ENCODE results near the gene KRTAP5-5. TPM values are rescaled to one million over a fixed set of nuclear protein-coding genes. Genes with fewer than 3 reads are reported as not detected.

Gene KRTAP5-5
- total RNA-seq, 4 donors from 2014 or later, result not detected

DNA sequence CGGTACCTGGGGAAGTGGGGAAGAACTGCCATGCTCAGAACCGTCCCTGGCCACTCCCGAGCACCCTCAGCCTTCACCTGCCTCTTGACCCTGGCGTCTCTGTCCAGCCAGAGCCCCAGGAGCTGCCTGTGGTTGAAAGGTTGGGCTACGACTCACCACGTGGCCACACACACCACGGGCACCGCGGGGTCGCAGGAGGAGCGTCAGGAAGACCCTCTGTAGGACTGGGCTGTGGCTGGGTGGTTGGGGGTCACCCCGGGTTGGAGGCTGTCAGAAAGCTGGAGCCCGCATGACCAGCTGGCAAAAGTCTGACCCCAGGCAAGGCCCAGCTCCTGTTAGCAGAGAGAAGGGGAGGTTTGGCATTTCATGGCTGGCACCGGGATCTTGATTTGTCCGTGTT, 11.5 kb downstream of the KRTAP5-5 start:
- H3K36me3 ChIP-seq, result no peaks in the 10 kb centered on the region
- no peaks in the 10 kb centered on the region for H3K9me3 ChIP-seq
- H3K27ac ChIP-seq (replicated peaks in 1 of 4), result no peak overlapping the region
- no peak for DNase-seq (ENCODE audit: extremely low spot score)
- intact Hi-C loops (cut with DNase I), result no loop called here
- peaks cover 5 to 7% (median 5%) of the 10 kb centered on the region in 4 donors for H3K4me1 ChIP-seq
- TF ChIP-seq, protein P1, sequence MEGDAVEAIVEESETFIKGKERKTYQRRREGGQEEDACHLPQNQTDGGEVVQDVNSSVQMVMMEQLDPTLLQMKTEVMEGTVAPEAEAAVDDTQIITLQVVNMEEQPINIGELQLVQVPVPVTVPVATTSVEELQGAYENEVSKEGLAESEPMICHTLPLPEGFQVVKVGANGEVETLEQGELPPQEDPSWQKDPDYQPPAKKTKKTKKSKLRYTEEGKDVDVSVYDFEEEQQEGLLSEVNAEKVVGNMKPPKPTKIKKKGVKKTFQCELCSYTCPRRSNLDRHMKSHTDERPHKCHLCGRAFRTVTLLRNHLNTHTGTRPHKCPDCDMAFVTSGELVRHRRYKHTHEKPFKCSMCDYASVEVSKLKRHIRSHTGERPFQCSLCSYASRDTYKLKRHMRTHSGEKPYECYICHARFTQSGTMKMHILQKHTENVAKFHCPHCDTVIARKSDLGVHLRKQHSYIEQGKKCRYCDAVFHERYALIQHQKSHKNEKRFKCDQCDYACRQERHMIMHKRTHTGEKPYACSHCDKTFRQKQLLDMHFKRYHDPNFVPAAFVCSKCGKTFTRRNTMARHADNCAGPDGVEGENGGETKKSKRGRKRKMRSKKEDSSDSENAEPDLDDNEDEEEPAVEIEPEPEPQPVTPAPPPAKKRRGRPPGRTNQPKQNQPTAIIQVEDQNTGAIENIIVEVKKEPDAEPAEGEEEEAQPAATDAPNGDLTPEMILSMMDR (IDR thresholded peaks at IDR 0.05), result no peak
- TF ChIP-seq EP300 (IDR thresholded peaks at IDR 0.05) (no peak), POLR2A (IDR thresholded peaks at IDR 0.05; ENCODE audit: low read depth) (no peak)
- peaks cover 0 to 49% (median 3%) of the 10 kb centered on the region in 4 donors for H3K27me3 ChIP-seq
- 89% methylated on average over 7 of the region's 15 CpGs for WGBS
- no peak overlapping the region for H3K4me3 ChIP-seq

DNA sequence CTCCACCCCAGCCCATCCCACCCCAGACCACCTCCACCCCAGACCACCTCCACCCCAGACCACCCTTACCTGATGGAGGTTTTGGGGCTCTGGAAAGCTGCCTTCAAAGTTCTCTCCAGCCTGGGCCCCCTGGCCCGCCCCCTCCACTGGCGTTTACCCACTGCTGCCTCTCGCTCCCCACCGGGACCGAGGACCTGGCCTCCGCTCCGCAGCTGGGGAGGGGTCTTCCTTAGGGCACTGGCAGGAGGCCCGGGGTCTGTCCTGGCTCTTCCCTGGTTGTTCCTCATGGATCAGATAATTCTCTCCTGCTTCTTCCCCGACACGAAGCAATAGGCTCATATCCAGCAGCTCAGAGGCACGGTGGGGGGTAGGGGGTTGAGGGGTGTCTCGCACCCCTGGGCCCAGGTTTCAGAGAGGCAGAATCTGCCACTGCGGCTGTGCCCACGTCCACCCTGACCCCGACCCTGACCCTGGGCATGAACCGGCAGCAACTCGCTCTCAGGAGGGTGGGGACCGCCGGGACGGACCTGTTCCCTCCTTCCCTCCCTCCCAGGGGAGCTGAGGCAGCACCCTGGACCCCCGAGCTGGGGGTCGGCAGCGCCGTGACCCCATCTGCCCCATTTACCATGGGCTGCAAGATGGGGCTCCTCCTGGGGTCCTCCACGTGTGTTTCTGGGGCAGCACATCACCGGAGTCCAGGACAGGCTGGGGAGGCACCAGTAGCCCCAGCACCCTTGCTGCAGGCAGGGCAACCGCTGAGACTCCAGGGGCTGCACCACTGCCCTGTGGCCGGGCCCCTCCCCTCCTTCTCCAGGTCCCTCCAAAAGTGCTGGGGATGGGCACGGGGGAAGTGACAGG, 12.9 kb downstream of the KRTAP5-5 start:
- Histone ChIP-seq H3K27me3 (peaks cover 0 to 49% (median 3%) of the 10 kb centered on the region in 4 donors), H3K9me3 (no peaks in the 10 kb centered on the region), H3K27ac (replicated peaks in 1 of 4) (no peak overlapping the region), H3K4me3 (no peak overlapping the region), H3K4me1 (peaks cover 5 to 7% (median 5%) of the 10 kb centered on the region in 4 donors), H3K36me3 (no peaks in the 10 kb centered on the region)
- TF ChIP-seq POLR2A (IDR thresholded peaks at IDR 0.05; ENCODE audit: low read depth) (no peak), EP300 (IDR thresholded peaks at IDR 0.05) (no peak), POLR2AphosphoS5 (IDR thresholded peaks at IDR 0.05) (no peak)
- TF ChIP-seq, protein P1 (IDR thresholded peaks at IDR 0.05), result no peak
- DNase-seq (ENCODE audit: extremely low spot score), result no peak
- WGBS, result 80% methylated on average over 20 of the region's 29 CpGs
- intact Hi-C loops (cut with DNase I), result no loop called here

DNA sequence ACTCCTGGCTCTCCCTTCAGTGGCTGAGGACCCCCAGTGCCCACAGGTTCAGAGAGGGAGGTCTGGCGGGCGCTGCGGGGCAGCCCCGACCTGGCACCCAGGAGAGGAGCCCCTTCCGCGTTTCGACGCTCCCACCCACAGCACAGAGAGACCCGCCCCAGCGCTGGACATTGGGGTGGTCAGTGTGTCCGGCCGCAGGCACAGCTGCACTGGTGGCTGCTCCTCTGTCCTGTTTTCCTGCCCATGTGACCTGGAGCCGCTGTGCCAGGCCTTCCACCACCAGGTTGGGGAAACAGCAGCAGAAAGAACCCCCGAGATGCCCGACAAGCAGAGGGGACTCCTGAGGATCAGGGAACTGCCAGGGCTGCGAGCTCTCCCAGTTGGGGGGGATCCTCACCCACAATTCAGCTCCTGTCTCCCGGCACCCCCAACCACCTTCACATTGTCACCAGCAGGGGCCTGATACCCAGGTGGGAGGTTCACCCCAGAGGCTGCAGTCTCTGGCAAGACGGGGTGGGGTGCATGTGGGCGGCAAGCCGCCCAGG, 13.6 kb downstream of the KRTAP5-5 start:
- no peak for DNase-seq (ENCODE audit: extremely low spot score)
- H3K9me3 ChIP-seq, result no peaks in the 10 kb centered on the region
- H3K27me3 ChIP-seq, result peaks cover 0 to 46% (median 3%) of the 10 kb centered on the region in 4 donors
- H3K4me3 ChIP-seq, result no peak overlapping the region
- TF ChIP-seq POLR2A (IDR thresholded peaks at IDR 0.05; ENCODE audit: low read depth) (no peak), EP300 (IDR thresholded peaks at IDR 0.05) (no peak), POLR2AphosphoS5 (IDR thresholded peaks at IDR 0.05) (no peak)
- TF ChIP-seq, protein P1 (IDR thresholded peaks at IDR 0.05), result no peak
- no peak overlapping the region for H3K27ac ChIP-seq (replicated peaks in 1 of 4)
- no peaks in the 10 kb centered on the region for H3K36me3 ChIP-seq
- WGBS, result 96% methylated on average over 9 of the region's 20 CpGs
- intact Hi-C loops (cut with DNase I), result no loop called here
- peaks cover 5 to 7% (median 5%) of the 10 kb centered on the region in 4 donors for H3K4me1 ChIP-seq

DNA sequence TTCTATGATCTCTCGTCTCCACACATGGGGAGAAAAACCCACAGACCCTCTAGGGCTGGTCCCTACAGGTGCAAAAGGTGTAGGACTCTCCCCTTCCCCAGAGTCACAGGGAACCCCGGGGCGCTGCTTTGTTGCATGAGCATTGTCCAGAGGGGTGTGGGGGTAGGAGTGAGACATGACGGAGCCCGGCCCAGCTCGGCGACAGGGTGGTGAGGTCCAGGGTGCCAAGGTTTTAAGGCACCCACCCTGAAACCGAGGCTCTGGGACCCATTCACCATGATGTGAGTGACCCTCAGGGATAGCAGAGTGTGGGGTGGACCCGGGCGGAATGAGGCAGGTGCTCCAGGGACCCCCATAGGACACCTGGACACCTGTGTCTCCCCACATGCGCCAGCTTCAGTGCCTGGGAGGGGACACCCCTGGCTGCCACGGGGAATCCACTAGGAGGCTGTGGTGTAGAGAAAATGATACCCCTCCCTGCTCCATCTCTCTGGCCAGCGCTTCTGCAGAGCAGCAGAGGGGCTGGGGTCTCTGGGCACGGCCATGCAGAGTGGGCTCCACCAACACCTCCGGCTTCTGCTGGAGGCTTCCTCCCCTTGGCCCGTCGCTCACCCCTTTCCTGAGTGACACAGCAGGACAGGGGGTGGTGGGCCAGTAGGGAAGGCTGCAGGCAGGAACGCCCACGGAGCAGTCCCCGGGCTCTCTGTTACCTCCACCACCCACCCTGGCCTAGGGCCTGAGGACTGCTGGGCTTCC, 15.2 kb downstream of the KRTAP5-5 start:
- intact Hi-C loops (cut with DNase I), result no loop called here
- no peaks in the 10 kb centered on the region for H3K9me3 ChIP-seq
- DNase-seq (ENCODE audit: extremely low spot score), result no peak
- no peaks in the 10 kb centered on the region for H3K36me3 ChIP-seq
- no peak overlapping the region for H3K4me3 ChIP-seq
- peaks cover 0 to 31% (median 0%) of the 10 kb centered on the region in 4 donors for H3K27me3 ChIP-seq
- H3K27ac ChIP-seq (replicated peaks in 1 of 4), result no peak overlapping the region
- TF ChIP-seq POLR2A (IDR thresholded peaks at IDR 0.05; ENCODE audit: low read depth) (no peak), EP300 (IDR thresholded peaks at IDR 0.05) (no peak), POLR2AphosphoS5 (IDR thresholded peaks at IDR 0.05) (no peak)
- TF ChIP-seq, protein P1 (IDR thresholded peaks at IDR 0.05), result no peak
- H3K4me1 ChIP-seq, result peaks cover 0 to 7% (median 3%) of the 10 kb centered on the region in 4 donors
- WGBS, result 96% methylated on average over 5 of the region's 20 CpGs

All from esophagus muscularis mucosa (tissue), 4 donors.